IPS-NIHi7 (cell line): ENCODE data around the gene SGCG.
A peak's percentile ranks its signal among the peaks of the same experiment; 100 is the strongest.
"Not testable (repeated sequence)": the region's sequence is repeated elsewhere in the genome, so short reads cannot be mapped to it uniquely, and the experiment has no call there.

Experiments used
- DNase-seq: peaks from one replicate; pipeline ENCODE4 v3.0.0; 2012; ENCODE audit warnings: mixed read lengths; ENCODE audit errors: extremely low spot score

Gene SGCG

DNA sequence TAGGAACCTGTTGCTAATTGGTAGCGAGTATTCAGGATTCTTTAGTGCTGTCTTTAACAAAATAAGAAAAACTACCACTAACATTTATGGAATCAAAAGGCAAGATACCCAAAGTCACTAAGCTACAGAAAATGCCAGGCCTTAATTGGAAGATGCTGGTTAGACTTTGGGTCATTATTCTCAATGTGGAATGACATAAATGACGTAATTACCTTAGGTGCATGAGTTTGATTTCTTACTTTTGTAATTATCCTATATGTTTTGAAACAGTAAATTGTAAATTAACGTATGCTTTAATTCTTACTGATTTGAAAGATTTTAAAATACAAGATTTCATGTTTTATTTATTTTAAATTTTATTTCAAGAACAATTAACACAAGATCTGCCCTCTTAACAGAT lies 25.0 kb downstream of the SGCG start:
- no peak for DNase-seq

GRCh38 chr13:23212671-23213070 lies 31.9 kb downstream of the SGCG start:
- DNase-seq, result peak; percentile 14

DNA sequence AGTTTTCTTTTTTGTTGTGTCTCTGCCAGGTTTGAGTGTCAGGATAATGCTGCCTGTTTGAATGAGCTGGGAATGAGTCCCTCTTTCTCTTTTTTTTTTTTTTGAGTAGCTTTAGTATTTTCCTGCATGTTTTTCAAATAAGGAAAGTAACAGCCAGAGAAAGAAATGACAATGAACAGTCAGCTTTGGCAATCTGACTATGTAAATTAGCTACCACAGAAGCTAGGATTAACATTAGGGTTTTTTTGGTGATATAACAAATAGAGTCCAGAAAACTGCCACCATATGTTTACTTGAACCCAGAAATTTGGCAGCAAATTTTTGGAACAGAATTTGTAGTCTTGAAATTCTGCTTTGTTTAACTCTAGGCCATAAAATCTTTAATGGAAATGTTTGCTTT lies 50.5 kb downstream of the SGCG start:
- DNase-seq, result no peak

- no peak for DNase-seq
These were observed 55.2 kb downstream of the SGCG start for GRCh38 chr13:23235994-23236393.

DNA sequence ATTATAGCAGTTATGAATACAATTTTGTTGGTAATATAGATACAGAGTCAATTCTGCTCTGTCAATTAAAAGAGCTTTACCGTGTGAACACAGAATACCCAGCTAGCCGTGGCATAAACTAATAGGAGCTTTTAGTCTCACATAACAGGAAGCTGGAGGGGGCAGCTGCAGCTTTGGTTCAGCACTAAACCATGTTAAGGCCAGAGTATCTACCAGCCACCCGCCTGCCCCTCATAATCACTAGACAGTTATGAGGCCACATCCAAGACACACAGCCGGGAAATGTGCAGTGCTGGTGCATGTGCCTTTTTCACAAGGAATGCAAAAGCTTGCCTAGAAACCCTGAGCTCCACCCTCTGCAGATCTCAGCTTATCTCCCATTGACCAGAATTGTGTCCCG lies 62.3 kb downstream of the SGCG start:
- no peak for DNase-seq

GRCh38 chr13:23248410-23248809 lies 67.6 kb downstream of the SGCG start:
- not testable (repeated sequence) for DNase-seq

DNA sequence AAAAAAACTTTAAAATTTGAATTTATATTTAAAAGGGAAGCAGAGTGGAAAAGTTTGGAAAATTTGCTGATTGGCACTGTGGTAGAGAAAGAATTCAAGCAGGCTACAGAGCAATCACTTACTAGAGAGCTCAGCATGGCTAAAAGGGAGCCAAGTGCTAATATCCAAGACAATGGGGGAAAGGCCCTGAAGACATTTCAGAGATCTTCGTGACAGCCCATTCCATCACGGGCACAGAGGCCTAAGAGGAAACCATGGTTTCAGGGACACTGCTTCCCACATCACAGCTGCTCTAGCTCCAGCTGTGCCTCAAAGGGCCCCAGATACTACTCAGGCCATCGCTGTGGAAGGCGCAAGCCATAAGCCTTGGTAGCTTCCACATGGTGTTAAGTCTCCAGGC lies 73.7 kb downstream of the SGCG start:
- no peak for DNase-seq

- DNase-seq, result no peak
These were observed 86.8 kb downstream of the SGCG start for GRCh38 chr13:23267571-23267970.

GRCh38 chr13:23268441-23268840 lies 87.7 kb downstream of the SGCG start:
- no peak for DNase-seq

DNA sequence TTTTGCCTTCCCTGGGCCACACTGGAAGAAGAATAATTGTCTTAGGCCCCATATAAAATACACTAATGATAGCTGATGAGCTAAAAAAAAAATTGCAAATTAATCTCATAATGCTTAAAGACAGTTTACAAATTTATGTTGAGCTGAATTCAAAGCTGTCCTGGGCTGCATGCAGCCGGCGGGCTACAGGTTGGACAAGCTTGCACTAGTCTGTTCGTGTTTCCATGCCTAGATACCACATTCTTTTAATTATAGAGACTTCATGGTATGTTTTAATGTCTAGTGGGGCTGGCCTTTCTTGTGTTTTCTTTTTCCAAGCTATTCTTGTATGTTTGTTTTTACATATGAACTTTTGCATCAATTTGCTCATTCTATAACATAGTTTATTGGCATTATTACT lies 90.6 kb downstream of the SGCG start:
- DNase-seq, result no peak

GRCh38 chr13:23273498-23273897 lies 92.7 kb downstream of the SGCG start:
- DNase-seq, result no peak

GRCh38 chr13:23279321-23279720 lies 98.5 kb downstream of the SGCG start:
- DNase-seq, result no peak

DNA sequence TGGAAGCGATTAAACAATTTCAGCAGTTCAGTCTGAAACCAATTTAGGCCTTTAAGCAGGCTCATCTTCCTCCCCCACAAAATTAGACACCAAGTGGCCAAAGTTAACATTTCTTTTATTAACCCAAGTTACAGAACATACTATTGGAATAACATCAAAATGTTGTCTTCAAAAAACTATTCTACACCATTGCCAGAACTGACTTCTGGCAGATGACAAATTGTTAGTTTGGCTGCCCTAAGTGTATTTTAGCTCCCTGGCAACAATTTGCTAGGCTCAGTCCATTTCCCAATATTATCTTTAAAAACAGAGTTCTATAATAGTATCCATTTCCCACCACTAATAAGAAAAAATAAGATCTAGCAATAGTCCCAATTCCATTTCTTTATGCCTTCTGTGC lies 107.8 kb downstream of the SGCG start:
- DNase-seq, result no peak

DNA sequence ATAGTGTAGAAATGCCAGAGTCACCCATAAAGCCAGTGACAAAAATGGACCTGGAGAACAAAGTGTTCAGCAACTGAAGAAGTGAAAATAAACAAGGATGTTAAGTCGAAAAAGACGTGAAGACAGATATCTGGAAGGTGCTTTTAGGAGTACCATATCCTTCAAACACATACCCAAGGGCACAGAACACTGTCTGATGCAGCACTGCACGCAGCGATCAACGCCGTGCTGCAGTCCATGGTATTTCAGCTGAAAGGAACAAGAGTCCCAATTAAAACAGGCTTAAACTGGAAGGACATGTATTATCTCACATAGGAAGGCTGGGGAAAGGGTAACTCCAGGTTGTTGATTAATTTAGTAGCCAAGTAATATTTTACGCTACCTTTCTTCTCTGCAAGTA lies 108.2 kb downstream of the SGCG start:
- DNase-seq, result no peak

DNA sequence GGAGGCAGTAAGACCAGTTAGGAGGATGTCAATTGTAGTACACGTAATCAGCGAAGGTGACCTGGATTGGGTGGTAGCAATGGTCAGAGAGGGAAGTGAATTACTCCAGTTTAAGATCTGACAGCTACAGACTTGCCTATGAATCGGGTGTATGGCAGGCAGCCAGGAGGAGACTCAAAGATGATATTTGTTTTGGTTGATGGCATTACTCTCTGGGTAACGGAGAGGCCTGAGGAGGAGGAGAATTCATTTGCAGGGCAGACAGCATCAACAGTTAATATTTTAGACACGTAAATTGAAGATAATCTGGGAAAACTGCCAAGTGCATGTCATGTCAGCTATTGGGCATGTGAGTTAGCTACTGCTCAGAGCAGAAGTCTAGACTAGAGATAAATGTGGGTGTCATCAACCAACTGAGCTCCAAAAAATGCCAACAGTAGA lies 109.2 kb downstream of the SGCG start:
- no peak for DNase-seq

DNA sequence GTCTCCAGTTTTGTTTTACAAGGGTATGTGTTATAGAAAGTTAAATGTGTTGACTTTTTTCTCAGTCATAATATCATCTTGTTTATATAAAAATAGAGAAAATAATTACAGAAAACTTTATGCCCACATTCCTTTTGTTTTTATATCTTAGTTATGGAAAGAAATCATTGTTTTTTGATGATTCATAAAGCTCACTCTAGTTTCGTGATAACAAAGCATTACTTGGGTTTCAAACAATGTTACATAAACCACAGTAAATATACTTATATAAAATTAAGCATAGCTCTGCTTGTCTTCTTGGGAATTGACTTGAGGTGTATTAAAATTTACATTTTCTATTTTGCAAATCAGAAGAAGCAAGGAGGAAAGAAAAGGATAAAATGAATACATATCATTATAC lies 111.8 kb downstream of the SGCG start:
- DNase-seq, result no peak

DNA sequence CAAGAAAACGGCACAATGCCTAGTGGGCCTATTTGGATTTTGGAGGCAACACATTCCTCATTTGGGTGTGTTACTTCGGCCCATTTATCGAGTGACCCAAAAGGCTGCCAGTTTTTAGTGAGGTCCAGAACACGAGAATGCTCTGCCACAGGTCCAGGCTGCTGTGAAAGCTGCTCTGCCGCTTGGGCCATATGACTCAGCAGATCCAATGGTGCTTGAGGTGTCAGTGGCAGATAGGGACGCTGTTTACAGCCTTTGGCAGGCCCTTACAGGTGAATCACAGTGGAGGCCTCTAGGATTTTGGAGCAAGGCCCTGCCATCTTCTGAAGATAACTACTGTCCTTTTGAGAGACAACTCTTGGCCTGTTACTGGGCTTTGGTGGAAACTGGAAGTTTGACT lies 134.1 kb downstream of the SGCG start:
- DNase-seq, result not testable (repeated sequence)

- DNase-seq, result no peak
These were observed 139.1 kb downstream of the SGCG start for GRCh38 chr13:23319883-23320224.

DNA sequence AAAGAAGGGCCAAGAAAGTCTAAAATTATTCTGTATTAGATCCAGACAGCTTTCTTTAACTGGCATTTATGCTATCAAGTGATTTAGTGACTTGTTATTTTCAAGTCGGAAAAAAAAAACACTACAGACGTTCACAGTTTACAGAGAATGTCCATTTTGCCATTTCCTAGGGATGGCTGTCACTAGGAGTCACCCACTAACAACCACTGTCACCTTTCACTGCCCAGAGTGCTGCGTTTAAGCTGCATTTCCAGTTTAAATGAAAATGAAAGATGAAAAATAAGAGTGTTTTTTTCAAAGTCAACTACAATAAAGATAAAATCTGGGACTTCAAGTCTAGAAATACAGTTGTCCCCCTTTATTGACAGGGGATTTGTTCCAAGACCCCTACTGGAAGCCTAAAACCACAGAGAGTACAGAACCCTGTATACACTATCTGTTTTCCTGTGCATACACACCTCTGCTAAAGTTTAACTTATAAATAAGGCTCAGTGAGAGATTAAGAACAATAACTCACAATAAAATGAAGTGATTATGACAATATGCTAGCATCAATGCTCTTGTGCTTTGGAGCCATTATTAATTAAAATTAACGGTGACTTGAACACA lies 140.3 kb downstream of the SGCG start:
- no peak for DNase-seq

- no peak for DNase-seq
These were observed 140.9 kb downstream of the SGCG start for GRCh38 chr13:23321535-23322241.

DNA sequence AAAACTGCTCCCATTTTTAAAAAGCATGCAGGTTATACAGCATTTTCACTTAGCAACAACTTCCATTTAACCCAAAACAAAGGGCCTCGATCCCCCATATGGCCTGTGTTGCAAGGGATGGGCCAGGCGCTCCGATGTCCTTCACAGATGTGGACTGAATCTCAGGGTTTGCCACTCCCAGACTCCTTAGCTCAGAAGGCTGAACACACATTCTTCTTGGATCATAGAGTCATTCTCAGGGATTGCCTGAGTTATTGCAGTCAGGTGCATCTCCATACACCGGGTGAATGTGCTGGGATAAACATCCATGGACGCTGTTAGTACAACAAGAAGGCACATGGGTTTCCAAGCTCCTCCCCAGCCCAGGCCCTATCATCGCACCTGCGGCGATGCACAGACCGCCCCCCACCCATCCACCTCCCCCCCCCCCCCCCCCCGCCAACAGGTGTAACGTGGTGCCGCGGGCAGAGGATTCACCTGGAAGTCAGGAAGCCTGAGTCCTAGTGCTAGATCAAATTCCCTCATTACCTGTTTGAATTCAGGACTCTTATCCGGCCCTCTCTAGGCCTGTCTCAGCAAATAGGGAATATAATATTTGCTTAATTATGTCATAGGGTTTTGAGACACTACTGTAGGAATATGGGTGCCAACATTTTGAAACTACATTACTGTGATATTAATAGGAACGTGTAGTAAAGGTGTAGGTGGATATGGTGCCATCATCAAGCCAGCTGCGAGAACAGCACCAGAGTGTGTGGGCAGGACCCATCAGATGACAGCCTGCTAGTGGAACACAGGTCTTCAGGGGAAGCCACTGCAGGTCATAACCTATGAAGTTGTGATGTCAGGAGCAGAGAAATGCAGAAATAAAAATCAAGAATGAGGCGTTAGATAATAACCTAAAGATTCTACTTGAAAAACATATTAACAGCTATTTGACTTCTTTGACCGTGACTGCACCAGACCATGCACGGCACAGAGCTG lies 141.9 kb downstream of the SGCG start:
- DNase-seq, result no peak

DNA sequence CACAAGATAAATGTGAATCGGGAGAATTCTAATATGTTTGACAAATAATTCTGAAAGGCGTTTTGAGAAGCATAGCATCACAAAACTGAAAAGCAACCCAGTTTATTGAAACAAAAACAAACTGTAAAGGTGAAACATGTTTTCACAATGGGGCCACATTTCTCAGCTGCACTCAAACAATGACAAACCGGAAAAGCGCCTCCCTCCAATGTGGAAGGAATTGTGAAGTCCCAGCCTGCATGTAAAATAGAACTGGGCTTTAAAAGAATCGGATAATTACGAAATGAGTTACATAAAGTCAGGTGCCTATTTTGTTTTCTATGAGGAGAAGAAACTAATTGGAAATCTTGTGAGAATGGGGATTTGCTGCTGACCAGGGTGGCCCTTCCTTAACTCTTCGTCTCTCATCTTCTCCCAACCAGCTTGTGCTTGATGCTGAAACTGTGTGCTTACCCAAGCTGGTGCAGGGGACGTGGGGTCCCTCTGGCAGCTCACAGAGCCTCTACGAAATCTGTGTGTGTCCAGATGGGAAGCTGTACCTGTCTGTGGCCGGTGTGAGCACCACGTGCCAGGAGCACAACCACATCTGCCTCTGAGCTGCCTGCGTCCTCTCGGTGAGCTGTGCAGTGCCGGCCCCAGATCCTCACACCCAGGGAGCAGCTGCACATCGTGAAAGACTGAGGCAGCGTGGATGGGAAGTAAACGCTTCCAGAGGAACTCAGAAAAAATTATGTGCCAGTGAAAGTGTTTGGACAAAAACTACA lies 143.3 kb downstream of the SGCG start:
- DNase-seq, result no peak
